EH (cell line): ENCODE results near the gene NKX1-1.

Experiments used
- DNase-seq: peaks from one replicate; pipeline ENCODE4 v3.0.0-alpha.2; 2015; ENCODE audit warnings: low read depth

NKX1-1 gene

DNA sequence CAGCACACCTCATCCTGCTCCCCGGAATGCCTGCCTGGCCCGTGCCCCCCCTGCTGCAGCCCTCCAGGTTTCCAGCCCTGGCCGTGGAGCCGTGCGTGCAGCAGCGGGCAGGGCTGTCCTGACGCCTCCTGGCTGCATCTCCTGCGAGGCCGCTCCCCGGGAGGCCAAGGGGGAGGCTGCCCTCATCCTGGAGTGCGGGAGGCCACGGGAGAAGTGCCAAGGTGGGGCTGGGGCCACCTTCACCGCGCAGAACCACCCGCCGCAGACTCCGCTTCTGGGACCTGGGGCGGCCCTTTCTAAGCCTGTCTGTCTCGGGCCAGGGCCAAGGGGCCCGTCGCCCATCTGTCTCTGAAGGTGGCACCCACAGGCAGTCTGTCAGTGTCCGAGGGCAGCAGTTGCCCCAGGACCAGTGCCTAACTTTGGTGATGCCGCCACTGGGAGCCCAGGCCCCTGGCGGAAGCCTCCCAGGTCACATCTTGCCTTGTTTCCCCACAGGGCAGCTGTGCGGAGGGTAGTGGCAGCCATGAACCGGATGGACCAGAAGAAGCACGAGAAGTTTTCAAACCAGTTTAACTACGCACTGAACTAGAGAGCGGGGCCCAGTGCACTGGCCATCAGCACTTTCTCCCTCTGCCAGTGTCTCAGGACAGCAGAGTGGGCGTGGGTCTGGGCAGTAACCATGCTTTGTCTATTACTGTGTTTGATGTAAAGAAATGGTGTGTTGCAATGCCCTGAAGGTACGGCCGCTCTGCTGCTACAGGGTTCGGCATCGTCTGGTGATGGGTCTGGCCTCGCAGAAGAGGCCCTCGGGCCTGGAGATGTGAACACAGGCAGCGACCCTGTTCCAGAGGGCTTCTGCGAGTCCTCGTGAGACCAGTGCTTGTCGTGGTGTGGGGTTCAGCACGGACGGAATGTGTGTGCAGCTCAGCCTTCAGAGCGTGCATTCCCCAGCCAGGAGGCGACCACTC, 20.6 kb downstream of the NKX1-1 start:
- DNase-seq: no peak

DNA sequence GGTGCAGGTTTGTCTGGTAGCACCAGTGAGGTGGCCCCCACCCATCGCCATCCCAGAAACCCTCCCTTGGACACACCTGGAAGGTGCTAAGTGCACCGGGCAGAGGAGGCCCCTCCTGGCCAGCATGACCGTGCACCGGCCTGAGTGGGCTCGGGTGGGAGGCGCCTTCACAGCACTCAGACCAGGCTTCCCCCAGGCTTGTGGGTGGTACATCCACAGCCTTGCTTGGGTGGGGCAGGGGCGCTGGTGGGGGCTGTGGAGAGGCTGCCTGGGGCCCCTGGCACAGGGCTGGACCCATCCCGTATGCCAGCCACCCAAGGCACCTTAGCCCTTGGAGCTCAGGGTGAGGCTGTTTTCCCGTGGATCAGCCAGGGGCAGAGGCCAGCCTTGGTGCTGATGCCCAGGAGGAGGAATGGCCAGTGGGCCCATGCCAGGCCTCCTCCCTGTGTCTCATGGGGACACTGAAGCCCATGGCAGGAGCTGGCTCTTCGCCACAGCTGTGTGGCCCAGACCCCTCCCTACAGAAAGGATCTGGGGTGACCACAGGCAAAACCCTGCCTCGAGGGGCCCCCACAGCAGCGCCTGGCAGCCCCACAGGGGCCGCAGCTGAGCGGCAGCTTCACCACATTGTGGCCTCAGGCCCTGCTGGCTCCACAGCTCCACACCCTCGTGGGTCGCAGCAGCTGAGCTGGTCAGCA, 21.4 kb downstream of the NKX1-1 start:
- no peak for DNase-seq

DNA sequence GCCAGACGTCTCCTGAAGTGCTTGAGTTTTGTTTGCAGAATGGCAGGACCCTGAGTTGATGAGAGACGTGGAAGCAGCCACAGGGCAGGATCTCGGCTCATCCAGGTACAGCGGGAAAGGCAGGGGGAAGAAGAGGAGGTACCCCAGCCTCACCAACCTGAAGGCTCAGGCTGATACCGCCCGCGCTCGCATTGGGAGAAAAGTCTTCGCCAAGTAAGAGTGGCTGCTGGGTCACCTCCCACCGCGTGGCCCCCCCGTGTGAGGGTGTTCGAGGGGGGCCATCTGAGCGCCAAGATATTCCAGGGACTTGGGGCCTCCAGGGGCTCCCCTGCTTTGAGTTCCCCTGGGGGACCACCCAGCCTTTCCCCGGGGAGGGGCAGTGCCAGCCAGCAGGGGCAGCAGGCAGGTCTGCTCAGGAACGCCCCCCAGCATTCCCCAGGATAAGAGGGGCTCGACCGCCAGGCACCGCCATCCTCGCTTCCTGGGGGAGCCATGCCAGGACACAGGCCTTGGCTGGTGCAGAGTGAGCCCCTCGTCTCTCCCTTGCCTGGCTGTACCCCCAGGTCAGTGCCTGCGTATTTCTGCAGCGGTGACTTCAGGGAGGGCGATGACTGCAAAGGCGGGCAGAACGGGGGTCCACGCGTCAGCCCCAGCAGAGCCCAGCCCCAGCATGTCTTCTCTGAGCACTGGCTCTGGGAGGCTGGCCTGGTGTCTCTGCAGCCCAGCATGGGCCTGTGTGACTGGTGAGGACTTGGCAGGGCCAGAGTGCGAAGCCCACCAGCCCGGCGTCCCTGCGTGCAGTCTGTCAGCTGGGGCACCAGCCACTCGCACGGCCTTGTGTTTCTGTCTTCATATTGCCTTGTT, 22.3 kb downstream of the NKX1-1 start:
- no peak for DNase-seq

DNA sequence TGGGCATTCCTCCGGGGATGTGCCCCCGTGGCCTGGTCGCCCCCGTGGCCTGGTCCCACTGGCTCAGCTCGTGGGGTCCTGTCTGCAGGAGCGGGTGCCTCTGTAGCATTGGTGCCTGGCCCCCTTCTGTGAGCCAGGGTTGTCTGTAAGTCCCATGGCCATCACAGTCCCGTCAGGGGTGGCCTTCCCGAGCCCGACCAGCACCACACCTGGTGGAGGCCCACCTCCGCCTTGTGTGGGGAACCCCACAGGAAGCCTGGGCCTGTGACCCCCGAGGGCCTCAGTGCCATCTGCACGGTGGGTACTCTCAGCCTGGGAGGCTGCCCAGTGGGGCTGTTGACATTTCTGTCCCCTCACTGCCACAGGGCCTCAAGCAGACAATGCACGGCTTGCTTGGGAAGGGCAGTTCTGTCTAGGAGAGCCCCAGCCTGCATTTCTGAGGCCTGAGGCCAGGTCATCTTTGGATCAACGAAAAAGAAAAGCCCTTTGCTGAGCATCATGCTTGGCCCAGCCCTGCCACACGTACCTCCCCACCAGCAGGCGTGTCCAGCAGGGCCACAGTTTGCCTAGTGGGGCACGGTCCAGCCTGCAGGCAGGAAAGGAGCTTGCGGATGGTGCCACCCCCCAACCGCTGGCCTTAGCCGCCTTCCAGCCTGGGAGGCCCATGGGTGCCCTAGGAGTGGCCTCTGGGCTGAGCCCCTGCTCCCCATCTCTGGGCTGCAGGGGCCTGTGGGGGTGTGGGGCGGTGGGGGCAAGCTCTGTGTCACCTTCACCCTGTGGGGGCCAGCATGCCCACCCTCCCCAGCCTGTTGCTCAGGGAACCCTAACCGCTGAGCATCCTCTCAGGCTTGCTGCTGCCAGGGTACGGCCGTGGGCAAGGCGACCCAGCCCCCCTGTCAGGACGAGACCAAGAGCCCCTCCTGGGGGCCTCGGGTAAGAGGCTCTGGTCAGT, 23.2 kb downstream of the NKX1-1 start:
- DNase-seq: no peak

DNA sequence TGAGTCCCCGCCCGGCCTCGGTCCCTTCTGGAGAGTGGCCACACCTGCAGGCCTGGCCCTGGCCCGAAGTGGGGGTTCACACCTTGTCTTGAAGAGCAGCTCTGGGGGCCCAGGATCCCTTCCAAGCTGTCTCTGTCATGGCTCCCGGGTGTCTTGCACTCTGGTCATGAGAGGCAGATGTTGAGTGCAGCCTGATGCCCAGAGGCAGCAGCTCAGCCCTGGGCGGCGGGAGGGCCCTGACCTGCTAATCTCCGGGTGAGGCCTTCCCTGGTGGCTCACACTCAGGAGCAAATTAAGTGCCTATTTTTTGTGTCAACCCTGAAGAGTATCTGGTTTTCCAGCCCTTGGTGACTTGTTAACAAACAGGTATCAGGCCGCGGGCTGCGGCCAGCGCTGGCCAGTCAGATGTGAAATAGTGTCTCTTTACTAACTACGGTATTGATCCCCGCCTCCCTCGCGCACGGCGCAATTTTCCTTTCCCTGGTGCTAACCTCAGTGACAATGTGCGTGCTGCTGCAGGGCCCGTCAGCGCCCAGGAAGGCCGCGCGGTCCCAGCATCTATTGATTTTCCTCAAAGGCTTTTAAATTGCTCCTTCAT, 24.2 kb downstream of the NKX1-1 start:
- DNase-seq: no peak

DNA sequence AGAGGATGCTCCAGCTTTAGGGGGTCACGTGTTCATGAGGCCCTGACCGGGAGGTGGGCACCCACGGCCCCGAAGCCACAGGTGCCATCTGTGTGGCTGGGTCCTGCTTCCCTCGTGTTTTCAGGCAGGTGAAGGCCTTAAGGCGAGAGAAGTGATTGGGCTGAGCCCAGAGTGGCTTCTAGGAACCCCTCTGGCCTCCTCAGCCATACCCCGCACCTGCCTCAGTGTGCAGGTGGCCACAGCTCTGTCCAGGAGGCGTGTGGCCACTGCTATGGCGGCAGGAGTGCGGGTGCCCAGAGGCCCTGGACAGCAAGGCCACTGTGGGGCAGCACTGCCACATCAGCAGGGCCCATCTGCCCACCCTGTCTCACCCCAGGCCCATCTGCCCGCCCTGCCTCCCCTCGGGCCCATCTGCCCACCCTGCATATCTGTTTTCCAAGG, 25.0 kb downstream of the NKX1-1 start:
- DNase-seq: no peak

DNA sequence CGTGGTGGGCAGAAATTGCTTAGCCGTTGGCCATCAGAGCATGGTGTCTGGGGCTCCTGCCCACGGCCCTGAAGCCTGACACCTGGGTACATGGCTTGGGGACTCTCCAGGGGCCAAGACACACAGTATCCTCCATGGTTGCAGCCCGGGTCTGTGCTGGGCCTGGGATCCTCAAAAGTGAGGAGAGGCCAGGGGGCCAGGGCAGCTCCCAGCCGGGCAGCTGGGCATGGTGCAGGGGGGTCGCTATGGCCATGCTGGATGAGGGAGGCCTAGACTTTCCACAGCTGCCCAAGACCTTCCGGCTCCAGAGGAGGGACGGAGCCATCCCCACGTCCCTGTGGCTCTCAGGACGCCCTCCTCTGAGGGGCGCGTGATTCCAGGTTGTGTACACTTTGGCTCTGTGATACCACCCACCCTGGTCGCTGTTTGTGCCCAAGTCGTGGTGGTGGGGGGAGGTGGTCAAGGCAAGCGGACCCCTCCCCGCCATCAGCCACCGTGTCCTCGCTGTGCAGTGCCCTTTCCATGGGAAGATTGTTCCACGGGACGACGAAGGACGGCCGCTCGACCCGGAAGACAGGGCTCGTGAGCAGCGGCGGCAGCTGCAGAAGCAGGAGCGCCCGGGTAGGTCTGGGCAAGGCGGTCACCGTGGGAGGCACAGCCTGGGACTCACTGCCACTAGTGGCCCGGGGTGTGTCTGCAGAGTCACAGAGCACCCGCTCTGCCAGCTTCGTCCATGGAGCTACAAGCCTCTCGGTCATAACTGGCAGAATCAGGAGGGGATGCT, 25.7 kb downstream of the NKX1-1 start:
- DNase-seq: no peak

DNA sequence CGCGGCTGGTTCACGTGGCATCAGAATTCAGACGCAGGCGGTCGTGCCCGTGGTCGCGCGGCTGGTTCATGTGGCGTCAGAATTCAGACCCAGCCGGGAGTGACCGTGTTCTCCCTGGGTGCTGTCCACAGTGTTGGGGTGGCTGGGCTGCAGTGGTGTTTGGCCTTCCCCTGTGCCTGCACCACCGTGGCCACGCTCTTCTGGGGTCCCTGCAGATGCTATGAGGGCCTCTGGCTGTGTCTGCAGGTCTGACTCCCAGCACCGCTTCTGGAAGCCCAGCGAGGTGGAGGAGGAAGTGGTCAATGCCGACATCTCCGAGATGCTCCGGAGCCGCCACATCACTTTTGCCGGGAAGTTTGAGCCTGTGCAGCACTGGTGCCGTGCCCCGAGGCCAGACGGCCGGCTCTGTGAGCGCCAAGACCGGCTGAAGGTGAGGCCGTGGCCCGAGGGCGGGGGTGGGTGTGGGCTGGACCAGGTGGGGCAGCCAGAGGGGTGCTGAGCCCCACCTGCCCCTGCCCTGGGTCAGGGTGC, 26.4 kb downstream of the NKX1-1 start:
- DNase-seq: no peak

DNA sequence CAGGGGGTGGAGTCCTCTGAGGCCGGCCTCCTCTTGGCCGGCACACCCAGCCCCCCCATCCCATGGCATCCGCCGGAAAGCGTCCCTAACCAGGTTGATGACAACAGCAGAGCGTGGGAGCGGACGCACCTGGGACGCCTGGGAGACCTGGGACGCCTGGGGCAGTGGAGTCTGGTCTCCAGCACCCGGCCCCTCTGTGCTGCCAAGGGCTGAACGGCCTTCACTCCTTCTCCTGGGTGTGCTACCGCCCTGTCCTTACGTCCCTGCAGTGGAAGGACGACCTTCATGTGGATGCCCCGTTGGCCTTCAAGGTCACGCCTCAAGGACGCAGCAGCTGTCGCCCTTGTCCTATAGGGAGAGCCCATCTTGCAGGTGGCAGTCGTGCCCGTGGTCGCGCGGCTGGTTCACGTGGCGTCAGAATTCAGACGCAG, 26.9 kb downstream of the NKX1-1 start:
- DNase-seq: no peak

DNA sequence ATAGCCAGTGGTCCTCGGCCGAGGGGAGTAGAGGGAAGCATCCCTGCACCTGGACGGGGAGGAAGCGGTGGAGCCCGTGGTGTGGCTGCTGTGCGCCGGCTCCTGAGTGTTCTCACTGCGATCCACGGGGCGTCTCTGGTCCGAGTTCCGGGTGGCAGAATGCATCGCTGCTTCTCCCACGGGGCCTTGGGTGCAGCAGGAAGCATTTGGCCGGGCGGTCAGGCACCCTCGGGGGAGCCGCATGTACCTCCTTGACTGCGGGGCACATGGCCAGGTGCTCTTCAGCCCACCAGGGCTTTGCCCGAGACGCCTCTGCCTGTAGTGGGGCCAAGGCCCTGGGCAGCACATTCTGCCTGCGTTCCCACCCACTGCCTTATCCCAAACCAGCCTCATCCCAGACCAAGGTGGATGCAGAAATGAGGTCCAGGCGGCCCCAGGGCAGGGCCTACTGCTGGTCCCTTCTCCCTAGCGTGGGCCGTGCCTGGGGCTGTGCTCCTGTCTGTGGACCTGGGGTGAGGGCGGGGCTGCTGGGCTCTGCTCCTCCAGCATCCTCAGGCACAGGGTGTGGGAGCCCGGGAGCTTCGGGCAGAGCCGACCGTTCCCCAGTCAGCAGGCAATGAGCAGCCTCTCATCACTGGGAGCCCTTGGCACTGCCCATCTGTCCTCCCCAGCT, 27.5 kb downstream of the NKX1-1 start:
- no peak for DNase-seq

DNA sequence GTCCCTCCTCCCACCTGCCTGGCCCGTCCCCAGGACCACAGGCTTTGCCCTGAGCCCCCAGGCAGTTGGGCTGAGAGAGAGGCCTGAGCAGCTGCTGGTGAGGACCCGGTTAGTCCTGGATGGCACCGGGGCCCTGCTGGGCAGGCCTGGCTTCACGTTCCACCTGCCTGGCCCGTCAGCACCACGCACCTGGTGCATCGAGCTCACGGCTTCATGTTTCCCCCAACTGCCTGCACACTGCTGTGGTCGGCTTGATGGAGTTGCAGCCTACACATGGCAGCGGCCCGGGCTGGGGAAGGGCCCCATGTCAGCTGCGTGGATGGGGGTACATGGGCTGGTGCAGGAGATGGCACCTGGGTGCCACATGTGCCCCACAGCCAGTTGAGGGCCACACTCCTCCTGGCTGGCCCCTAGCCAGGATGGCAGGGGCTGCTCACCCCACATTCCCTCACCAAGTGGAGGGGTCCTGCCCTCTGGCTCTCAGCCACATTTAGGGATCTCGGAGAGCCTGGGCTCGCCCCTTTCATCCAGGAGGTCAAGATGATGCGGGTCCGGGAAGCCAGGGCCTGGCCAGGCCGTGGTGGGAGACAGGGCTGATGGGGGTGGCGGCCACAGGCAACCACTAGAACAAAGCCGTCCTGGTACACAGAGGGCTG, 28.5 kb downstream of the NKX1-1 start:
- no peak for DNase-seq

DNA sequence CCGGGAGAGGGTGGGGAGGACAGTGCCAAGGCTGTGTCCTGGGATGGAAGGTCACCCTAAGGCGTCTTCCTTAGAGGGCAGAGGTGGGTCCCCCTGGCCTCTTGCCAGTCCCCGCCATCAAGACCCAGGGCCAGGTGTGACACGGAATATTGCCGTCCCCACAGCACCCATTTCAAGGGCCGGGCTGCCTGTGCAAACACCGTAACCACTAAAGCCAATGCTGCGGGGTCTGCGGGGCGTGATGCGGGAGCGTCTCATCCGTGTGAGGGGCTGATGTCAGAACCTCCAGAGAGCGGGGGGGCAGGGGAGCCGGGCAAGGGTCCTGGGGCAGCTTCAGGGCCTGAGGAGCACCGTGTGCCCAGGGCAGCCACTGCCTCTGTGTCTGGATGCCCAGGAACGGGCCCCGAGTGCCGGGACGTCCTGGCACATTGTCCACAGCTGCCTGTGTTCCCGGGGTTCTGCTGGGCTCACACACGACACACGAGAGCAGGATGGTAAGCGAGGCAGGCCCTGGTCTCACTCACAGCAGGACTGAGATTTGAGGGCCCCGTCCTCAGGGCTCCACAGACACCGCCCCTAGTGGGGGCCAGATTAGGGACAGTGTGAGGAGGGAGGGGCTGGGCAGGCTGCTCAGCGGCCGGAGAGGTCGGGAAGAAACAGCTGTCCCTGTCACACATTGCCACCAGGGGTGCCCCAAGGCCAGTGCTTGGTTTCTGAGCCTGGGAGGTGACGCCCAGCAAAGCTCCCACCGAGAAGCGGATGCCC, 29.2 kb downstream of the NKX1-1 start:
- DNase-seq: no peak

DNA sequence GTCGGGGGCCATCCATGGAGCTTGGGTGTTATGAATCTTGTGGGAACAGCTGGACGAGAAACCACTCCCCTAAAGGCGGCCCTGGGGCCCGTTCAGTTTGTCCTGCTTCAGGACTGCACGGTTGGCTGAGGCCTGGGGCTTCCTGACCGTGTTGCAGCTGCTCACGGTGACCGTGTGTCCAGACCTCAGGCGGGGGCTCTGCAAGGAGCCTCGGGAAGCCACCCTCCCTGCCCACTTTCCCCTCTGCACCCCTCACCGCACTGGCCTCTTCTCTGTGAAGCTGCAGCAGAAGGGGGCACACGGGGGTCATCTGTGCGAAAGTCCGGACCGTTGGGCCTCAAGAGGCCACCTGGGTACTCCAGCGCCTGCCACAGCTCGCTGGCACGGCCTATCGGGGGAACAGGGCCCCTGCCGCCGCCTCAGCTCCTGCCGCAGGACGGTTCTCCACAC, 29.8 kb downstream of the NKX1-1 start:
- no peak for DNase-seq

DNA sequence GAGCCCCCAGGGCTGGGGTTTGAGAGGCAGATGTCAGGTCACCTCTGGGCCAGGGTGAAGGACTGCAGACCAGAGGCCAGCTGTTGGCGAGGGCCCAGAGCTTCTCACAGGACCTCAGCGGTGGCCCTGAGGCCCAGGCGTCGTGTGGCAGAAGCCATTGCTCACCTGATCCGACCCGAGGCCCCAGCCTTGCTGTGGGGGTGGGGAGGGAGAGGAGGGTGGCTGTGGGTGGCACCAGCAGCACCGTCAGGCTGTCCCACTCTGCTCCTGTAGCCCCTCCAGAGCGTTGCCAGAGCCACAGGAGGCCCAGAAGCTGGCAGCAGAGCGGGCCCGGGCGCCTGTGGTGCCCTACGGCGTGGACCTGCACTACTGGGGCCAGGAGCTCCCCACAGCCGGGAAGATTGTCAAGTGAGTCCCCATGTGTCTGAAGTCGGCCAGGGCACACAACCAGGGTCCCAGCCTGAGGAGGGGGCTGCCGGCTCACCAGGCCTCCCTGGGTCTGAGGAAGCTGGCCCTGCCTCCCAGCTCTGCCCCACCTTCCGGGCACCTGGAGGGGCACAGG, 30.4 kb downstream of the NKX1-1 start:
- no peak for DNase-seq

DNA sequence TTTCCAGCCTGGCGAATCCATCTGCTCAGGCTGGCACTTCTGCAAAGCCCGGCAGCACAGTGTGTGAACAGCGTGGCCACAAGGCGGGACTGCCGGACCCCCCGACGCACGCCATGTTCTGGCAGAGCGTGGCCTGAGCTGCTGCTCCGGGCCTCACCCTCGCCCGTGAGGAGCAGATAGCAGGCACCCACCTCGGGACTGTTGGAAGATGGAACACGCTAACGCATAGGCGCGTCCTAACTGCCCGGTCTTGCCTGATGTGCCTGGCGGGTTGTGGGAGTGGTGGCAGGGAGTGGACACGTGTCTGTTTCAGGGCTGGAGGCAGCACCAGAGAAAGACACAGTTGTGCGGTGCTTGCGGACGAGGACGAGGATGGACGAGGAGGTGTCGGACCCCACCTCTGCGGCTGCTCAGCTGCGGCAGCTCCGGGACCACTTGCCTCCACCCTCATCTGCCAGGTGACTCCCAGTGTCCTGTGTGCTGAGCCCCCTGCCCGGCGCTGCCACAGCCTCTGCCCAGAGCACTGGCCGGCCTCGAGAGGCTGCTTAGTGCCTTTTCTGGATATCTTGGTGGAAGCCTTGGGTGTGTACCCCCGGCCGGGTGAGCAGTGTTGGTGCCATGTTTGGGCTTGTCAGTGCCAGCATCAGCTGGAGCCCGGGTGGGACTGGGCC, 31.1 kb downstream of the NKX1-1 start:
- no peak for DNase-seq

DNA sequence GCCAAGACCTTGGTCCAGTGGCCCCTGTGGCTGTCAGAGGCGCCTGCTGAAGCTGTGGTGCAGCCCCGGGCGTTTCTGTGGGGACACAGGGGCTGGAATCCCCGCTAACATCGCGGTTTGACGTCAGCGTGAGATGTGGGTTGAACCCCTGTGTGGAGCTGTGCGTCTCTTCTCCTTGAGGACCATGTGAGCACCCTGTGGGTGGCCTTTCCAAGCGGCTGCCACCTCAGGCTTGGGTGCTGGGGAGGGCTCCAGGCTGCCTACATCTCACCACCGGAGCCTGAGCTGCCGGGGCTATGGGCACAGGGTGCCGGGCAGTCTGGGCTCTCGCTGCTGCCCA, 31.6 kb downstream of the NKX1-1 start:
- no peak for DNase-seq
